SK-N-SH (cell line): ENCODE data around the gene DGCR2. TPM values are rescaled to one million over a fixed set of nuclear protein-coding genes. Genes with fewer than 3 reads are reported as not detected.

Source experiments
- CTCF ChIA-PET: fragments of 300-600, 350-600 bp; formaldehyde crosslinking; extraction: SDS; loops from one replicate; lab custom pipeline; 2021; lab: Yijun Ruan, JAX
- POLR2A ChIA-PET: fragments of 350-600 bp; sonication (Branson Sonifier 250); formaldehyde crosslinking; extraction: SDS; loops from one replicate; lab custom pipeline; 2020; ENCODE audit warnings: antibody characterized with exemption, inconsistent platforms; lab: Yijun Ruan, JAX
- DNase-seq: peaks from one replicate; pipeline ENCODE4 v3.0.0; 2012
- H2AFZ ChIP-seq: fragments of 200-600 bp; sonication (generic); 2 replicates; pipeline ENCODE4 v1.8.1; 2016; ENCODE audit warnings: antibody characterized with exemption, mild to moderate bottlenecking, low read depth
- H3F3A ChIP-seq: fragments of 200-600 bp; sonication (generic); replicated peaks from 2 replicates; pipeline ENCODE3; 2016; ENCODE audit warnings: antibody characterized with exemption, mild to moderate bottlenecking; ENCODE audit not compliant: insufficient read depth
- H3K27ac ChIP-seq, 2 experiments: fragments of 200-500 bp in 1 of 2; fragments of 200-600 bp in 1 of 2; sonication (Bioruptor generic) in 1 of 2; sonication (generic), shearing (Covaris generic) in 1 of 2; 2 replicates each; pipeline versions ENCODE4 v1.5.1 to v1.6.1; 2014 to 2016; ENCODE audit warnings: low read depth in 2 of 2, inconsistent platforms in 1 of 2, low read length in 1 of 2, mild to moderate bottlenecking in 1 of 2, mixed read lengths in 1 of 2
- H3K27me3 ChIP-seq: fragments of 200-600 bp; sonication (generic), shearing (Covaris generic); 2 replicates; pipeline ENCODE4 v1.6.1; 2016; ENCODE audit warnings: mixed run types; ENCODE audit not compliant: insufficient read depth
- H3K36me3 ChIP-seq, 2 experiments: fragments of 200-500 bp in 1 of 2; fragments of 200-600 bp in 1 of 2; sonication (Bioruptor generic) in 1 of 2; sonication (generic) in 1 of 2; replicated peaks in 1 of 2; 2 replicates each; pipeline versions ENCODE3 to v1.5.1; 2014 to 2016; ENCODE audit warnings: low read length in 1 of 2, mild to moderate bottlenecking in 1 of 2; ENCODE audit not compliant: insufficient read depth in 2 of 2, control insufficient read depth in 1 of 2
- H3K4me1 ChIP-seq, 2 experiments: fragments of 200-500 bp in 1 of 2; fragments of 200-600 bp in 1 of 2; sonication (Bioruptor generic) in 1 of 2; sonication (generic), shearing (Covaris generic) in 1 of 2; 2 replicates each; pipeline versions ENCODE4 v1.5.1 to v1.6.1; 2014 to 2016; ENCODE audit warnings: low read depth in 1 of 2, low read length in 1 of 2, mixed run types in 1 of 2; ENCODE audit not compliant: insufficient read depth in 2 of 2, control insufficient read depth in 1 of 2
- H3K4me2 ChIP-seq: fragments of 200-600 bp; sonication (generic), shearing (Covaris generic); 2 replicates; pipeline ENCODE4 v1.6.1; 2017; ENCODE audit warnings: mixed run types
- H3K4me3 ChIP-seq, 2 experiments: fragments of 200-500 bp in 1 of 2; fragments of 200-600 bp in 1 of 2; sonication (Bioruptor generic) in 1 of 2; sonication (generic), shearing (Covaris generic) in 1 of 2; 2 replicates each; pipeline versions ENCODE4 v1.5.1 to v1.8.1; 2014 to 2016; ENCODE audit warnings: low read depth in 2 of 2, inconsistent platforms in 1 of 2, low read length in 1 of 2, mild to moderate bottlenecking in 1 of 2, mixed read lengths in 1 of 2, moderate library complexity in 1 of 2
- H3K79me2 ChIP-seq: fragments of 200-600 bp; sonication (generic); 2 replicates; pipeline ENCODE4 v1.8.1; 2017; ENCODE audit warnings: mild to moderate bottlenecking; ENCODE audit not compliant: insufficient read depth
- H3K9ac ChIP-seq: fragments of 200-600 bp; sonication (generic); 2 replicates; pipeline ENCODE4 v1.6.1; 2017; ENCODE audit warnings: mixed run types
- H3K9me2 ChIP-seq: fragments of 200-600 bp; sonication (generic); 2 replicates; pipeline ENCODE4 v1.6.1; 2017; ENCODE audit warnings: mixed run types
- H3K9me3 ChIP-seq: fragments of 200-600 bp; sonication (generic); 2 replicates; pipeline ENCODE4 v1.6.1; 2017; ENCODE audit warnings: mixed run types, mild to moderate bottlenecking, moderate library complexity
- H4K20me1 ChIP-seq: fragments of 200-600 bp; sonication (generic); 2 replicates; pipeline ENCODE4 v1.6.1; 2017; ENCODE audit warnings: mild to moderate bottlenecking, mixed run types; ENCODE audit not compliant: insufficient read depth
- CHD2 ChIP-seq: fragments of 150-350 bp; IDR thresholded peaks from 2 replicates; pipeline ENCODE4 v1.6.1; 2018; ENCODE audit warnings: low read length; ENCODE audit not compliant: partially characterized antibody
- CTCF ChIP-seq: fragments of 200-600 bp; sonication (generic); IDR thresholded peaks from 2 replicates; pipeline ENCODE4 v1.6.1; 2017; ENCODE audit warnings: antibody characterized with exemption, mild to moderate bottlenecking, moderate library complexity
- ELF1 ChIP-seq: IDR thresholded peaks from 2 replicates; pipeline ENCODE4 v1.4.0; 2012
- FOSL2 ChIP-seq: IDR thresholded peaks from 2 replicates; pipeline ENCODE4 v1.4.0; 2012; ENCODE audit warnings: low read depth, mild to moderate bottlenecking, moderate library complexity, borderline replicate concordance
- FOXJ3 ChIP-seq: sonication (generic); formaldehyde crosslinking; IDR thresholded peaks from 2 replicates; pipeline ENCODE4 v1.5.1; 2020; ENCODE audit warnings: mild to moderate bottlenecking, missing genetic modification reagents
- GABPA ChIP-seq: IDR thresholded peaks from 2 replicates; pipeline ENCODE4 v1.4.0; 2012; ENCODE audit warnings: low read depth, mild to moderate bottlenecking
- JUND ChIP-seq: IDR thresholded peaks from 2 replicates; pipeline ENCODE4 v1.4.0; 2012
- MAX ChIP-seq: IDR thresholded peaks from 2 replicates; pipeline ENCODE4 v1.4.0; 2012; ENCODE audit warnings: low read depth
- MXI1 ChIP-seq: IDR thresholded peaks from 2 replicates; pipeline ENCODE4 v1.6.1; 2012; ENCODE audit warnings: mild to moderate bottlenecking, low read depth, low read length, improper control_type of control experiment
- NFIC ChIP-seq: IDR thresholded peaks from 2 replicates; pipeline ENCODE4 v1.4.0; 2012; ENCODE audit warnings: borderline replicate concordance
- POLR2AphosphoS5 ChIP-seq: IDR thresholded peaks from 2 replicates; pipeline ENCODE4 v1.6.1; 2012; ENCODE audit warnings: low read depth, low read length
- RCOR1 ChIP-seq: fragments of 150-350 bp; IDR thresholded peaks from 2 replicates; pipeline ENCODE4 v1.6.1; 2017; ENCODE audit warnings: antibody characterized with exemption, low read length
- RFX5 ChIP-seq: IDR thresholded peaks from 2 replicates; pipeline ENCODE4 v1.6.1; 2012; ENCODE audit warnings: mild to moderate bottlenecking, improper control_type of control experiment, low read length
- SIN3A ChIP-seq: IDR thresholded peaks from 2 replicates; pipeline ENCODE4 v1.6.1; 2012; ENCODE audit warnings: low read depth, mild to moderate bottlenecking, low read length, moderate library complexity, borderline replicate concordance
- TEAD4 ChIP-seq: IDR thresholded peaks from 2 replicates; pipeline ENCODE4 v1.4.0; 2012; ENCODE audit warnings: mild to moderate bottlenecking, borderline replicate concordance; ENCODE audit not compliant: insufficient read depth
- USF1 ChIP-seq: IDR thresholded peaks from 2 replicates; pipeline ENCODE4 v1.4.0; 2012; ENCODE audit warnings: low read depth, borderline replicate concordance
- USF2 ChIP-seq: fragments of 150-350 bp; IDR thresholded peaks from 2 replicates; pipeline ENCODE4 v1.6.1; 2017; ENCODE audit warnings: antibody characterized with exemption, low read length, low read depth, borderline replicate concordance
- YY1 ChIP-seq: IDR thresholded peaks from 2 replicates; pipeline ENCODE4 v1.4.0; 2012; ENCODE audit warnings: low read depth, mild to moderate bottlenecking
- WGBS: methylation state at CpG from one replicate; pipeline ENCODE4 v1.1.6; 2017; ENCODE audit warnings: low lambda C conversion rate; 5-methylcytosine and 5-hydroxymethylcytosine counted together
- polyA plus RNA-seq, 3 experiments: library from polyadenylated mRNA; depleted of rRNA; stranded (reverse); fragments of >200 nt; gene quantifications; 2 replicates each; pipeline ENCODE4 v1.2.3, GENCODE V29; 2012

DGCR2 gene
- polyA plus RNA-seq, 1 of the 3 experiments (the other 2 are of a cell fraction) = 30.4 TPM

- Histone ChIP-seq H3K36me3 (peaks cover 0 to under 1% of the 10 kb centered on the region in 2 experiments), H3F3A (no peaks in the 10 kb centered on the region), H3K27ac (no peak overlapping the region), H3K4me3 (no peak overlapping the region), H3K79me2 (peaks cover 5% of the 10 kb centered on the region), H3K27me3 (no peaks in the 10 kb centered on the region), H4K20me1 (peaks cover under 1% of the 10 kb centered on the region; the same call in 1 of the 2 replicates), H3K4me1 (peaks cover 0 to 6% of the 10 kb centered on the region in 2 experiments; a peak in 1 of 4 replicates), H2AFZ (no peak overlapping the region), H3K9me2 (no peaks in the 10 kb centered on the region), H3K9ac (no peak overlapping the region), H3K9me3 (no peaks in the 10 kb centered on the region), H3K4me2 (no peak overlapping the region)
- no peak for DNase-seq
- TF ChIP-seq JUND (no peak), CHD2 (no peak), CTCF (no peak), USF1 (no peak)
- ChIA-PET POLR2A (no interaction called here), CTCF (interaction anchor here (0.8 to 2.1 kb wide), 3 partner anchors 12 to 53 kb away, joined by 3 to 14 read pairs (median 5); partner anchors contain the start of gene ESS2)
- WGBS = 62% methylated on average over 15 of the region's 19 CpGs
These were observed 4.4 kb upstream of the DGCR2 start for GRCh38 chr22:19126309-19127273.

- no peak overlapping the region for H3K4me3 ChIP-seq
- no peaks in the 10 kb centered on the region for H3K9me3 ChIP-seq
- H3K27ac ChIP-seq = no peak overlapping the region
- H2AFZ ChIP-seq = no peak overlapping the region
- WGBS = 66% methylated on average over 21 of the region's 21 CpGs
- CTCF ChIA-PET = interaction anchor here (0.8 to 1.6 kb wide), 2 partner anchors 11 to 54 kb away, joined by 3 to 5 read pairs; no protein-coding TSS in a partner anchor
- H3K4me2 ChIP-seq = no peak overlapping the region
- no peaks in the 10 kb centered on the region for H3K27me3 ChIP-seq
- no peaks in the 10 kb centered on the region for H3K36me3 ChIP-seq
- no peaks in the 10 kb centered on the region for H3F3A ChIP-seq
- H3K9me2 ChIP-seq = no peaks in the 10 kb centered on the region
- POLR2A ChIA-PET = no interaction called here
- peaks cover 10% of the 10 kb centered on the region for H4K20me1 ChIP-seq
- no peak for DNase-seq
- peaks cover 14% of the 10 kb centered on the region for H3K79me2 ChIP-seq
- peaks cover 0 to 15% of the 10 kb centered on the region in 2 experiments; a peak in 2 of 4 replicates for H3K4me1 ChIP-seq
- no peak overlapping the region for H3K9ac ChIP-seq
- TF ChIP-seq MAX (no peak), MXI1 (no peak), SIN3A (no peak), RCOR1 (no peak), ELF1 (no peak), TEAD4 (no peak), USF2 (no peak), CHD2 (no peak), GABPA (no peak), FOXJ3 (no peak), RFX5 (no peak), YY1 (no peak), POLR2AphosphoS5 (no peak), NFIC (no peak), FOSL2 (no peak)
These were observed 3.5 kb upstream of the DGCR2 start for GRCh38 chr22:19125474-19126308.
